ENCODE data around the gene NUP98.
A peak's percentile ranks its signal among the peaks of the same experiment; 100 is the strongest.

NUP98 gene

GRCh38 chr11:3635641-3636375 lies 161.5 kb downstream of the NUP98 start:
- DNase-seq (ENCODE audit: low read depth): no peak
- no peak overlapping the region for H3K4me3 ChIP-seq (replicated peaks; ENCODE audit: low read depth, low read length)
- TF ChIP-seq CTCF (IDR thresholded peaks at IDR 0.05; ENCODE audit: low read length, missing control alignments): no peak

GRCh38 chr11:3632070-3632660 lies 165.2 kb downstream of the NUP98 start:
- H3K4me3 ChIP-seq (replicated peaks; ENCODE audit: low read depth, low read length): no peak overlapping the region
- no peak for TF ChIP-seq CTCF (IDR thresholded peaks at IDR 0.05; ENCODE audit: low read length, missing control alignments)
- no peak for DNase-seq (ENCODE audit: low read depth)

GRCh38 chr11:3631331-3631730 lies 166.0 kb downstream of the NUP98 start:
- no peak for TF ChIP-seq CTCF (IDR thresholded peaks at IDR 0.05; ENCODE audit: low read length, missing control alignments)
- H3K4me3 ChIP-seq (replicated peaks; ENCODE audit: low read depth, low read length): no peak overlapping the region

GRCh38 chr11:3627291-3627690 lies 170.1 kb downstream of the NUP98 start:
- TF ChIP-seq CTCF (IDR thresholded peaks at IDR 0.05; ENCODE audit: low read length, missing control alignments): no peak
- peak; percentile 34 for DNase-seq (ENCODE audit: low read depth)
- H3K4me3 ChIP-seq (replicated peaks; ENCODE audit: low read depth, low read length): no peak overlapping the region

More at GRCh38 chr11:3631331-3631730, 166.0 kb downstream of the NUP98 start:
- no peak for DNase-seq (ENCODE audit: low read depth)

- DNase-seq (ENCODE audit: low read depth): no peak
- no peak overlapping the region for H3K4me3 ChIP-seq (replicated peaks; ENCODE audit: low read depth, low read length)
- TF ChIP-seq CTCF (IDR thresholded peaks at IDR 0.05; ENCODE audit: low read length, missing control alignments): no peak
Observed at GRCh38 chr11:3626250-3626960, 170.9 kb downstream of the NUP98 start.

Measured in fibroblast of pulmonary artery (primary cell).